ENCODE measurements around the gene MMEL1.
"Not testable (repeated sequence)": the region's sequence is repeated elsewhere in the genome, so short reads cannot be mapped to it uniquely, and the experiment has no call there.

MMEL1 gene

DNA sequence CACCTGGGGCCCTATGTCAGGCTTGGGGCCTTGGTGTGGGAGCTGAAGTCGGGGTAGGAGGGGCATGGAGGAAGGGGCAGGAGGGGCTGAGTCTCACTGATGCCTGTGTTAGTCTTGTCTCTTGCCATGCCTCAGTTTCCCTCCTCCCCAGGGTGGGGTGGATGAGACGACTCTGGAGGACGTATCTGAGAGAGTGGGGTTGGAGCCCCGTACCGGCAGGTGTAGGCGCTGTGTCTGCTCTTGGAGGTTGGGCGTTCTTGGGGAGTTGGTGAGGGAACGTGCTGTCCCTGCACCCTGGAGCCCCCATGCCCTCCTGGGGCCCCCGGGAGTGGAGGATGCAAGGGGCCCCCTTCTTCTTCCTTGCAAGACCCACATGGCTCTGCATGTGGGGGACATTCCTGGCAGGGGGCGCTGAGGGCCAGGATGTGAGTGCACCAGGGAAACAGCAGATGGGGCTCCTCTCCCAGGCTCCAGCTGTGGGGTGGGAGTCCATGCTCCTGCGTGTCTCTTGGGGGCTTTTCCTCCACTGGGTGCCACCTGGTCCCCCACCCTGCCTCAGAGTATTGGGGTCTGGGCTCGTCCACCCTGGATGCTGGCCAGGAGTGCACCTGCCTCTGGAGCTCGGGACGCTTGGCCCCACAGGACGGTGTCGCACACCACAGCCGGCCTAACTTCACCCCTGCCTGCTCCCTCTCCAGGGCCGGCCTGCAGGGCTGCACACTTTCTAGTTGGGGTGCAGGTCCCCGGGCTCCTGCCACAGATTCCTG, 78.0 kb downstream of the MMEL1 start:
- no peak for DNase-seq

DNA sequence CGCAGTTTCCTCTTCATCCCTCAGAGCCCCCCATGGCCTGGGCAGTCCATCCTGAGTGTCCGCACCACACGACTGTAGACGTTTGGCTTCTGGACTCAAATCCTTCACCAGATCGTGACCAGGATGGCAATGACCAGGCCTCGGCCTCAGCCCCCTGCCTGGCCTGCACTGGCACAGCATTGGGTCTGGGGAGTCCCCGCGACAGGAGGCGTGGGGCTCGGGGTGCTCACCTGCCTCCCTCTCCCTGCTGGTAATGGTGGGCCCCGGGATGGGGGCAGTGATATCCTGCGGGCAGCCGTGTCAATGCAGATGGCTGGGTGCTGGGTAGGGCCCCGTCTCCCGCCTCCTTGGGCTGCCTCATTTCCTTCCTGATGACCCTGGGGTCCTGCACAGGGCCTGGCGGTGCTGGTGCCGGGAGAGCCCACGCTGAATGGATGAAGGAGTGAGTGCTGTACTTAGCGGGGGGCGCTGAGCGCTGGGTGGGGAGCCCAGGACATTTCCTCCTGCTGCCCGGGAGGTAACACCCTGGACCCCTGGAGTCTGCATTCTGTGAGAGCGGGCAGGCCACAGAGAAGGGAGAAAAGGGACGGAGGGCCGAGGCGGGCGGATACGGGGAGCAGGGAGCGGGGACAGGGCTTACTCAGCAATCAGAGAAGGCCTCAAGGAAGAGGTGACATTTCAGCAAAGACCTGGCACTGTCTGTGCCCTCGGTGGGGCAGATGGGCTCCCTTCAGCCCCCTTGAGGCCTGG, 78.8 kb downstream of the MMEL1 start:
- DNase-seq, result no peak

DNA sequence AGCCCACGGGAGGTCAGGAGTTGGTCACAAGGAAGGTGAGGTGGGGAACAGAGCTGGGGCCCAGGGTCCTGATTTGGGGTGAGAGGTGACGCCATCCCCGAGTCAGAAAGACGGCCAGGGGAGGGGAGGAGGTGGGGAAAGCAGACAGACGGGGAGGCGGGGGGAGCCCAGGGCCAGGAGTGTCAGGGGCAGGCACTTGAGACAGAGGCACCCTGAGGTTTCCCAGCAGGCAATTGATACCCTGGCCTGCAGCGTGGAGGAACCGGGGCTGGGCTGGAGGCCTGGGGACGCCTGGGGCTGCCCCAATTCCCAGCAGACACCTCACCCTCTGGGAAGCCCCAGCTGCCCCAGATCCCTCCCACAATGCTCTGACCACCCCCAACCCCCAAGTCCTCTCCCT, 79.7 kb downstream of the MMEL1 start:
- not testable (repeated sequence) for DNase-seq

DNA sequence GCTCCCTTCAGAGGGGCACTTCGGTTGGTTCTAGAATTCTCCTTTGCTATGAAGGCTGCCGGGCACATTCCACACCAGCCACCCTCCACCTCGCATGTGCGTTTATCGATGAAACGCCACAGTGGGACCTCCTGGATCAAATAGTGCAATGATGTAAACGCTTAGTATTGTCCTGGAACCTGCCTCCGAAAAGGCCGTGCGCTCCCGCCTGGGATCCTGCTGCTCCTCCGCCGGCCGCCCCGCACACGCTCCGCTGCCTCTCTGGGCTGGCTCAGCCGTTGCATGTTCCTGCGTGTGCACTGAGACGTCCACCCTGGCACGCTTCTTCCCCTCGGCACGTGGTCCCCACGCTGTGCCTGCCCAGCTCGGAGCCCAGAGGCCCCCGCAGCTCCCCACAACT, 80.6 kb downstream of the MMEL1 start:
- DNase-seq, result no peak

DNA sequence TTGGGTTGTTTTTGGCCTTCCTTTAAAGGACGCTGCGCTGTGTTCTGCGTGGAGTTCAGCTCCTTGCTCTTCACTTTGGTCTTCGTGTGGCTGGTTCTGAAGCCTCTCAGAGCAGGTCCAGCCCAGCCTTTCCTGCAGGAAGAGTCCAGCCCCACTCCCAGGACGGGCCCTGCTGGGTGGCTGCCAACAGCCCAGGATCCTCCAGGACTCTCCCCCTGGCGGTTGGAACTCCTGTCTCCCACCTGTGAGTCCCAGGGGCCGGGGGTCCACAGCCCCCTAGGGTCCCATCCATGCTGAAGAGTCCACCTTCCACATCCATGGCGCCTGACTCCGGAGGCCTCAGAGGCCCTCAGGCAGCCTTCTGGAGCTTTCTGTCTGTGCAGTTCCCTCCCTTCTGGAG, 81.3 kb downstream of the MMEL1 start:
- not testable (repeated sequence) for DNase-seq

DNA sequence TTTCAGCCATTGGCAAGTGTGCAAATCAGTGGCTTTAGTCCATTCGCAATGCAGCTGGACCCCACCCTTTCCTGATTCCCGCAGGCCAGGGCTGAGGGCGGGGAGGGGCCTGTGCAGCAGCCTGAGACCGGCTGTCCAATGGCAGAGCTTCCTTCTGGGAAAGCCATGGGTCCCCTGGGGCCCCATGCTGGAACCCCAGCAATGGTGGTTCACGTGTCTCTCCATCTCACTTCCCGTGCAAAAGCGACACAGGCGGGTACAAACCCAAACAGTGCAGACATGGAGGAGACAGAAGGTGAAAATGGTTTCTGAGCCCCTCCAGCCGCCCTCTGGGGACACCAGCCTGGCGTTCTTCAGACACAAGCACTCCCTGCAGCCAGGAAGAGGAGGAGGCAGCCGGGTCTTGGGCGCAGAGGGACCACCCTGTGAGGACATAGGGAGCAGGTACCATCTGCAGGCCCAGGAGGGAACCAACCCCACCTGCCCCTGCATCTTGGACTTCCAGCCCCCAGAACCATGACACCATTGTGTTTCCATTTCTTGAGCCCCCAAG, 82.4 kb downstream of the MMEL1 start:
- not testable (repeated sequence) for DNase-seq

DNA sequence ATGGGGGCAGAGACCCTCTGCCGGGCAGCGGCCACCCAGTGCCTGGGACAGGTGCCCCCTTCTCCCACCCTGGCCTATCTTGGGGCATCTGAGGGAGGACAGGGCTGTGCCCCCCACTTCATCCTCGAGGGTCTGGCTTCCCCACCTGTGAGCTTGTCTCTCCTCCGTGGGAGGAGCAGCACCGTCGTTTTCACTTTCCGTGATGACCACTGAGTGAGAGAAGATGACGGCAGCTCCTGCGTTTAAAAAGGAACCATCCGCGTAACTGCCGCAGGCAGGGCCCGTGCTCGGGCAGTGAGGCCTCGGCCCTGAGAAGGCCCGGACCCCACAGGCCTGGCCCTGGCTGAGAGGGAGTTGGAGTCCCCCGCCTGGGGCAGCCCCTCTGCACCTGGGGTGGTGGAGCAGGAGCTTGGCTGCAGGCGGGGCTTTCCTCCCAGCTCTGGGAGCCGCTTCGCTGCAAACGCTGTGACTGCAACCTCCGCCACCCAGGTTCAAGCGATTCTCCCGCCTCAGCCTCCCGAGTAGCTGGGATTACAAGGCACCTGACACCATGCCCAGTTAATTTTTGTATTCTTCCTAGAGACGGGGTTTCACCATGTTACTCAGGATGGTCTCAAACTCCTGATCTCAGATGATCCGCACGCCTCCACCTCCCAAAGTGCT, 83.3 kb downstream of the MMEL1 start:
- DNase-seq, result not testable (repeated sequence)

DNA sequence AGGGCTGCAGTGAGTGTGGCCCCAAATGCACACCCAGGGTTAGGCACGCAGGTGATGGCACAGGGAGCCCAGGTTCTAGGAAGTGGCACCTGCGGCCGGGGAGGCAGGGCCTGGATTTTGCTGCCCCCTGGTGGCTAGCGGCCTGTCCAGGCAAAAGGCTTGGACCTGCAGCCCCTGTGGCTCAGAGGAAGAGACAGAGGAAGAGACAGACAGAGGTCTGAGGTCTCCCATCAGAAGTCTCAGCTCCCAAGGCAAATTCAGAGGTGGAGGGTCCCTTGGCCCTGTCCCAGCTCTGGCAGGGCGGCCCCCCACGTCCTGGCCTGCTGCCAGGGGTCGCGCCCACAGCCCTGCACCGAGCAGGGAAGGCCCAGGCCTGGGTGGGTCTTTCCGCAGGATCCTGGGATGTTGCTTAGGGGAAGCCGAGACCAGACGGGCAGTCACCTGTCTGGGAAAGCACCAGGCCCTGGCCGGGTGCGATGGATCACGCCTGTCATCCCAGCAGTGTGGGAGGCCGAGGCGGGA, 84.7 kb downstream of the MMEL1 start:
- peak; percentile 59 for DNase-seq

DNA sequence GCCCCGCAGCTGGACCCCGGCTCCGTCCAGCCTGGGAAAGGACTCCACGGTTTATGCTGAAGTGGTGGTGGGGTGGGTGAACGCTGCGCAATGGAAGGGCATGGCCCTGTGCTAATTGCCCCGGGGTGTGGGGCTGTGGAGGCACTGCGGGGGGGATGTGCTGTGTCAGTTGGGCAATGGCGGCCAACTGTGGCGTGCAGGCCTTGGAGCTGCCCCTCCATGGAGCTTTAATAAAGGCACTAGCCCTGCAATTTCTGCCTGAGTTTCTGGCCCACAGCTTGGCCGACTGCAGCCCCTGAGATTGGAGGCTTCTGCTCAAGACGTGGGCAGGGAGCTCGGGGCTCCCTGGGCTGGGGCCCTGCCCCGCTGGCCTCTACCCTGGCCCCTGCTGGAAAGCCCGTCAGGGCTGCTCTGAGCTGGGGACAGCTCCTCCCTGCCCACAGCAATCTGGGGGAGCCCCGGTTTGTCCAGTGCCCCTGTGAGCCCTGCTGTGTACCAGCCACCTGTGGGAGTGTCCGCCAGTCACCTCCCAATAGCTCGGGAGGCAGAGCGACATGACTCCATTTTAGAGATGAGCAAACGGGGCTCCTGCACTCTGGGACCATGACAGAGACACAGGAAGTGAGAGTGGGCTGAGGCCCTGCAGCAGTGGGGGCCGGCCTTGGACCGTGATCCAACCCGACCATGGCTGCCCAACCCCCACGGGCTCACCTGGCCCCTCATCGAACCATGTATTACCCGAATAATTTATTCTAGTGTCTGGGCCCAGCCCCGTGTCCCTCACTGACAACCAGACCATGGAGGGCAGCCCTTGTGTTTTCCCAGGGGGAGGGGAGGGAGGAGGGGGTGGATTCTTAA, 85.4 kb downstream of the MMEL1 start:
- DNase-seq, result no peak

DNA sequence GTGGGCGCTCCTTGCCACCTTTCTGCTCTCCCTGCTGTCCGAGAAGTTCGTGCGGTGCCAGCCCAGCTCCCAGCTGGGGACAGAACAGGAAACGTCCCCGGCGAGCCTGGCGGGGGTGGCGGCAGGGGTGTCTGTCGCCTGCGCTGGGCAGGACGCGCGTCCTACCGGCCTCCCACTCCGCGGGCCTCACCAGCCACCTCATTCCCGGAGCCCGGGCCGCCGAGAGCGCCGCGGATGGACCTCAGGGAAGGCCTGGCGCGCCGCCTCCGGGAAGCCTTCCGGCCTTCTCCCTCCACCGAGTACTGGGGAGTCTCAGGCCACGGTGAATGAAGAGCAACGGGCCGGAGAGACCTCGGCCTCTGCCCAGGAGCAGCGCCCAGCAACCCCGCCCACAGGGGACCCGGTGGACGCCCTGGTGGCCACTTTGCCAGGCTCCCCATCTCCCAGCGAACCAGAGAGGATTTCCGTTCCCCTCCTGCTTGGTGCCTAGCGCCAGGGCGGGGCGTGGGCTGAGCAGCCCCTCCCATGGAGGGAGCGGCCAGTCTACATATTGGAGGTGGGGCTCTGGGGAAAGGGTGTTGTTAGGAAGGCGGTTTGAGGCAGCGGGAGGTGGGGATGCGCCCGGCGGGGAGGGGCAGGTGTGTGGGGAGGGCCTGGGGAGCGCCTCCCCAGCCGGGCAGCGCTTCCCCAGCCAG, 86.2 kb downstream of the MMEL1 start:
- DNase-seq, result no peak

DNA sequence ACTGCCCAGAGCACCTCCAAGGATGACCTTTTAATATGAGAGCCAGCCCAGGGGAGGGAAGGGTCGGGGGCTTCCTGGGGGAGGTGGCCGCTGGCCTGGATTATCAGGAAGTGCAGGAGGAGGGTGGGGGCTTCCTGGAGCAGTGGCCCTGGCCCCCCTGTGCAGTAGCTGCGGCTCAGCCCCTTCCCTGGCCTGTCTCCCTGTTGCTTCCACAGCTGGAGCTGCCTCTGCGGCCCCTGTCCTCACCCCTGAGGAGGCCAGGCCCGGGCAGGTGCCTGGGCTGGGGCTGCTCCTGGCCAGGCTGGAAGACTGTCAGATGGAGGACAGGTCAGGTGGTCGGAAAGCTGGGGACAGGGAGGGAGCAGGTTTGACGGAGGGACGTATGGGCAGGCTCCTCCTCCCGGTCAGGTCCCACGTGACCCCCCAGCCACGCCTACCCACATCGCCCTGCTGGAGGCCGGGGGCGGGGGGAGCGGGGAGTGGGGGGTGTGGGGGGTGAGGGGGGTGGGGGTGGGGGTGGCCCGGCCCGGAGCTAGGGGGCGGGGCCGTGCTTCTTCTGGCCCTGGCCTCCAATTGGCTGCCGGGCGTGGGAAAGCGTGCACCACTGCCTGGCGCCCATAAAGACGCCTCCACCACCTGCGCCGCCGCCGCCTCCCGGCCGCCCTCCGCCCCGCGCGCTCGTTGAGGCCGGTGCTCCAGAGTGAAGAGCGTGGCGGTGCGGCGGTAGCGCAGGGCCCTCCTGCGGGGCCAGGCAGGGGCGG, 86.9 kb downstream of the MMEL1 start:
- DNase-seq, result peak; percentile 42

DNA sequence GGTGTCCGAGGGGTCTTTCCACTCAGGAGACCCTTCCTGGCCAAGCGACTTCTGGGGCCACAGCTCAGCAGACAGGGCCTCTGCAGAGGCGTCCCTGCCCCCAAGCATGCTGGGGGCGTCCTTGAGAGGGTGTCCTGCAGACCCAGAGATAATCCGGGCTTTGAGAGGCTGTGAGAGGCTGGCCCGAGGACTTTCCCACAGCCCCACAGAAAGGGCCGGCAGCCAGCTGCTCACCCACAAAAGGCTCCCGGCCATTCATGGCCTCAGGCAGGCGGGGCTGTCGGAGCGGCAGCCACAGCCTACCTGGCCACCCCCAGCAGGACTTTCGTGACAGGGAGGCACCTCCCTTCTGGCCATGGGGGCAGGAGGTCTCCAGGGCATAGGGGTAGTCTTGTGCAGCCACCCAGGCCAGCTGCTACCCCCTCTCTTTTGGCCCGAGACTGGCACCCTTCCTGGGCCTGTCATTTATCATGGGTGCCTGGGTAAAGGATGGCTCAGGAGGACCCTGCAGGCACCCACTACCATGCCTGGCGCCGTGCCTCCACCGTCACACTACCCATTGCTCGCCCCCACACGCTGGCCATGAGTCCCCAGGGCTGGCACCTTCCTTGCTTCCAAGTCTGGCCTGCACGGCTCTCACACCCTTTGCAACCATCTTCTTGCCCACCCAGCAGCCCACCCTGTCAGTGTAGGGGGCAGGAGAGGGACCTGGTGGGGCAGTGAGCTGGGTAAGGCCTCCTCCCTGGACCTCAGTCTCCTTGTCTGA, 87.8 kb downstream of the MMEL1 start:
- DNase-seq, result no peak

DNA sequence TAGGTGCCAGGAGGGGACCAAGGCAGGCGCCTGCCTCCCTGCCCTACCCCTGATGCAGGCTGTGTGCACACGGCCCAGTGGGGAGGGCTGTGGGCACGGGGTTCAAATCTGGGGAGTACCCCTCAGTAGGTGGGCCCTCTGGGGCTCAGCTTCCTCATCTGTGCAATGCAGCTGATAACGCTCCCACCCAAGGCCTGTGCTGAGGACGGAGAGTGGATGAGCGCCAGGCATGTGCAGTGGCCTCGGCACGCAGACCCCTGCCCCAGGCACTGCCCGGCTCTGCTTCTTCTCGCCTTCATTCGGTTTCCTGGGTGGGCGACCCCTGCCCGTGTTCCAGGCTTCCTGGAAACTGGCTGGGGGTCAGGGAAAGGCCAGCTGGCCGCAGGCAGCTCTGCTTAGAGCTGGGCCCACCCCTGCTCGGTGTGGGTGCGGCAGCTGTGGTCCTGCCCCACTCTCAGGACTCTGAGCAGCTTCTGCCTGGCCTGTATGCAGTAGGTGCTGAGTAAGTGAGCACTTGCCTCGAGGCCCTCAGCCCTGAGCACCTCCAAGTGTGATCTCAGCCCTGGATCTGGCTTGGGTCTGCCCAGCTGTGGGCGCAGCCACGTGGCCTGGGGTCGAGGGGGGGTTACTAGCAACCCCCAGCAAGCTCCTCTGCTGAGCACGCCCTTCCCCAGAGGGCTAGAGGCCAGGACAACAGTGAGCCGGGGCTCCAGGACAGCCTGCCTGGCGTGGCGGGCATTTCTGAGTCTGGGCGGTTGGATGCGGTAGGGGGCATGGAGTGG, 88.5 kb downstream of the MMEL1 start:
- no peak for DNase-seq

DNA sequence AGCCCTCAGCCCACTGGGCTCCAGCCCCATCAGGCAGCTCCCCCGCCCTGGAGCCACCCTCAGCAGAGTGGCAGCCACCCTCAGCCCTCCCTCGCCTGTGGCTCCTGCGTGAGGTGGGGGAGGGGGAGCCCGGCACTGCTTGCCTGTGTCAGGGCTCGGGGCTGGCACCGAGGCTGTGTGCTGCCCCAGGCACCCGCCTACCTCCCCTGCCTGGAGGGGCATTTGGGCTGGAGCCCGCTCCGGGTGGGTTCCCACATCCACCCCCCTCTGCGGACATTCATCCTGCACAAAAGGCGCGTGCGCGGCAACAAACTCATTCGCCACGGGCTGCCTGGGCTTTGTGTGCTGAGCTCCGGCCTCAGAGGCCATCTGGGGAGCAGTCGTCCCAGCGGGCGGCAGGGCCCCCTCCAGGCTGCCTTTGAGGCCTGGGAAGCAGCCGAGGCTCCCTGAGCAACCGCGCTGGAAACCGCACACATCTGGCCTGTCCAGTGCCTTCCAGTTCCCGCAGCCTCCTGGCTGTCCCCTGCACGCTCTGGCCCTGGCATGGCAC, 89.2 kb downstream of the MMEL1 start:
- no peak for DNase-seq

DNA sequence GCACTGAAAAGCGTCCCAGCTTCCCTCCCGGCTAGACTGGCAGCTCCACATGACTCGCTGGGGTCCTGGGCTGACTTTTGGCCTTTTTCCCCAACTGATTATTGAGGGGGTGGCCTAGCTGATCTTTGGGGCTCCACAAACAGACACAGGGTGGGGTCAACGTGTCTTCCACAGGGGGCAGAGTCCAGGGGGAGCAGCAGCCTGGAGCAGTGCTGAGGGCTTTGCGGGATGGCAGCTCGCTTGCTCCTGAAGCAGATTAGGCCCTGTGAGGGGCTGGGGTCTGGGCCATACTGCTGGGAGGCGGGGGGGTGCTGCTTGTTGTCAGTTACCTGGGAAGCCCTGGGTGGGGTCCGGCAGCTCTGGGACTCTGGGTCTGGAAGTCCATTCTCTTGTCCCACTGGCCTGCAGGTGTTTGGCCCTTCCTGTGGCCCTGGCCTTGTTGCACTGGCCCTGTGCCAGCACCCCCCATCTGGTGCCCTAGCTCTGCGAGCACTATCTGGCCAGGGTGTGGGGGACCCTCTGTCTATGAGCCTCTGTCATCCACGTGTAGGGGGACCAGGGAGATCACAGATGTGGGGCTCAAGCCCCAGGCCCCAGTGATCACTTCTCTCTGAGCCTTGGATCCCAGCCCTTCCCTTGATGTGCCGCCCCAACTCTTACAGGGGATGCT, 90.4 kb downstream of the MMEL1 start:
- DNase-seq, result no peak

DNA sequence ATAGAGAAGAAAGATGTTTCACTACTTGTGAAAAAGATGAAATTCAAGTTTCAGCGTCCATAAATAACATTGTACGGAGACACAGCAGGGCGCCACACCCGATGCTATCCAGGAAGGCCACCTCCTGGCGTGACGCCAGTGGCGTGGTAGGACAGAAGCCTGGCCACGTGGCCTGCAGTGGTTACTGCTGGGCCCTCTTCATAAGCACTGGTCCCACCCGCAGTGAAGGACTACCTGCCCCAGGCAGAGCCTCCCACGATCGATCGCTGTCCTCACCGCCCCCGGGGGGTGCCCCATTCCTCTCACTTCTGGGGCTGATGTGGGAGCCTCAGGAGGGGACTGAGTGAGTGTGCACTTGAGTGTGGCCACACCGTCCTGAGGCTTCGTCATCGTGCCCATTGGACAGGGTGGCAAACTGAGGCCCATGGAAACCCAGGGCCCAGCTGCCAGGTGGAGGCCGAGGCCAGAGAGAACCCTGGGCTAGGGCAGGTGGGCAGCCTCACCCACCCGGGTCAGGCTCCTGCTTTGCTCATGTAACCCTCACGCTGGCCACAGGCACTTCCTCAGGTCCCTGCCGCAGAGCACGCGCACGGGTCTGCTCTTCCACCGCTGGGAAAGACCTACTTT, 91.1 kb downstream of the MMEL1 start:
- DNase-seq, result no peak

DNA sequence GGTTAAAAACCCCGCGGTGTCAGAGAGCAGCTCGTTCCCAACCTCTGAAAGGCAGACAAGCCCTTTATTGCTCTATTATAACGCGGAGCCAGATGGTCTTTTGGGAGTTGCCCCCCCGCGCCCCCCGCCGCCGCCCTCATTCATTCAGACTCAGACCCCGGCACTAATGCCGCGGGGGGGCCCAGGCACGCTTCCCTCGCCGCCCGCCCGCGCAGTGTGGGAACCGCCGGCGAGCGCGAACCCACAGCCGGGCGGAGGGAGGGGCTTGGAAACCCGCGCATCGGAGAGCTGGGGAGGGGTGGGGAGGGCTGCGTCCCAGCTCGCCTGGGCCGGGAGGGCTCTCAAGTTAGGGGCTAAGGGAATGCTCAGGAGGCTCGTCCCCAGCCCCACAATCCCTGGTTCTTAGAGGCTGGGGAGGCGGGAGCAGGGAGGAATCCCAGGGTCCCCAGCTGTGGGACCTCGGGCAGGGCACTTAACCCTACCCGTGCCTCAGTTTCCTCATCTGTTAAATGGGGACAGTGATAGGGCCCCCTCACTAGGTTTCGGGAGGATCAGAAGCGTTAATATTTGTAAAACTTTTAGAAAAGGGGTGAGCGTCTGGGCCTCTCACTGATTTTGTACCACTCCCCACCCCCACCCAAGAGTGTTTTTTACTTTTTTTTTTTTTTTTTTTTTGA, 91.9 kb downstream of the MMEL1 start:
- no peak for DNase-seq
